ENCODE results near the gene IFNB1.

GRCh38 chr9:21056931-21057330 is 20.8 kb downstream of the IFNB1 start:
- TF ChIP-seq CTCF (IDR thresholded peaks at IDR 0.05): no peak
- TF ChIP-seq POLR2A (IDR thresholded peaks at IDR 0.05): no peak

Measured in right lobe of liver (tissue), 4 donors.